Mesenchymal stem cell (in vitro differentiated cells and primary cell): Measurements from ENCODE around the gene GPC3.

Experiments used
- DNase-seq: peaks from one replicate; pipeline ENCODE4 v3.0.0-alpha.2; 2013
- H2AFZ ChIP-seq: one replicate; pipeline ENCODE4 v1.6.1; 2013; ENCODE audit warnings: low read depth, mild to moderate bottlenecking, control low read depth, inconsistent platforms, low read length, moderate library complexity
- H2AK5ac ChIP-seq: 2 replicates; pipeline ENCODE4 v1.6.1; 2013; ENCODE audit warnings: low read length, moderate library complexity, mild to moderate bottlenecking, inconsistent platforms; ENCODE audit not compliant: severe bottlenecking
- H2BK120ac ChIP-seq: one replicate; pipeline ENCODE4 v1.6.1; 2013; ENCODE audit warnings: low read depth, mild to moderate bottlenecking, inconsistent platforms, low read length, moderate library complexity
- H2BK12ac ChIP-seq, 2 experiments: one replicate each; pipeline ENCODE4 v1.6.1; 2013; ENCODE audit warnings: inconsistent platforms in 2 of 2, low read length in 2 of 2, mild to moderate bottlenecking in 2 of 2, moderate library complexity in 2 of 2, control low read depth in 1 of 2
- H2BK15ac ChIP-seq: one replicate; pipeline ENCODE4 v1.6.1; 2013; ENCODE audit warnings: mild to moderate bottlenecking, low read depth, inconsistent platforms; ENCODE audit not compliant: poor library complexity, severe bottlenecking
- H2BK5ac ChIP-seq: 2 replicates; pipeline ENCODE4 v1.6.1; 2013; ENCODE audit warnings: low read depth, mild to moderate bottlenecking, low read length, control low read depth, inconsistent platforms; ENCODE audit not compliant: poor library complexity, severe bottlenecking
- H3K14ac ChIP-seq, 2 experiments: one replicate each; pipeline ENCODE4 v1.6.1; 2013; ENCODE audit warnings: inconsistent platforms in 2 of 2, low read length in 2 of 2, control low read depth in 1 of 2, mild to moderate bottlenecking in 1 of 2, moderate library complexity in 1 of 2
- H3K18ac ChIP-seq, 2 experiments: one replicate each; pipeline ENCODE4 v1.6.1; 2013; ENCODE audit warnings: inconsistent platforms in 2 of 2, low read length in 2 of 2, control low read depth in 1 of 2, low read depth in 1 of 2, mild to moderate bottlenecking in 1 of 2
- H3K23ac ChIP-seq, 2 experiments: one replicate each; pipeline ENCODE4 v1.6.1; 2013; ENCODE audit warnings: inconsistent platforms in 2 of 2, low read length in 2 of 2, mild to moderate bottlenecking in 2 of 2, moderate library complexity in 2 of 2, control low read depth in 1 of 2
- H3K27ac ChIP-seq: 2 replicates; pipeline ENCODE4 v1.5.1; 2013; ENCODE audit warnings: mild to moderate bottlenecking, moderate library complexity, low read length, control low read depth, inconsistent platforms; ENCODE audit not compliant: poor library complexity, severe bottlenecking
- H3K27me3 ChIP-seq, 2 experiments: 2 replicates each; pipeline versions ENCODE4 v1.6.1 to v1.7.0; 2013; ENCODE audit warnings: low read length in 2 of 2, mild to moderate bottlenecking in 2 of 2, moderate library complexity in 2 of 2, control low read depth in 1 of 2, inconsistent platforms in 1 of 2; ENCODE audit not compliant: control insufficient read depth in 1 of 2, insufficient read depth in 1 of 2
- H3K36me3 ChIP-seq, 2 experiments: 2 replicates each; pipeline versions ENCODE4 v1.6.1 to v1.7.0; 2013; ENCODE audit warnings: low read length in 2 of 2, control low read depth in 1 of 2, inconsistent platforms in 1 of 2, low read depth in 1 of 2, mild to moderate bottlenecking in 1 of 2; ENCODE audit not compliant: insufficient read depth in 2 of 2, control insufficient read depth in 1 of 2
- H3K4ac ChIP-seq, 2 experiments: one replicate each; pipeline ENCODE4 v1.6.1; 2013; ENCODE audit warnings: inconsistent platforms in 2 of 2, low read length in 2 of 2, mild to moderate bottlenecking in 2 of 2, moderate library complexity in 2 of 2, control low read depth in 1 of 2, low read depth in 1 of 2
- H3K4me1 ChIP-seq: 2 replicates; pipeline ENCODE4 v1.6.1; 2013; ENCODE audit warnings: low read depth, low read length, control low read depth; ENCODE audit not compliant: control insufficient read depth, insufficient read depth
- H3K4me2 ChIP-seq: 2 replicates; pipeline ENCODE4 v1.6.1; 2013; ENCODE audit warnings: low read length, mild to moderate bottlenecking, inconsistent platforms; ENCODE audit not compliant: poor library complexity, severe bottlenecking
- H3K4me3 ChIP-seq, 2 experiments: 2 replicates each; pipeline versions ENCODE4 v1.5.1 to v1.7.0; 2013; ENCODE audit warnings: low read length in 2 of 2, mild to moderate bottlenecking in 2 of 2, control low read depth in 1 of 2, low read depth in 1 of 2; ENCODE audit not compliant: insufficient read depth in 1 of 2
- H3K79me1 ChIP-seq: replicated peaks from 2 replicates; pipeline ENCODE4 v1.6.1; 2013; ENCODE audit warnings: mild to moderate bottlenecking, control low read depth, low read length, inconsistent platforms; ENCODE audit not compliant: poor library complexity, severe bottlenecking
- H3K9ac ChIP-seq: 2 replicates; pipeline ENCODE4 v1.7.0; 2013; ENCODE audit warnings: mild to moderate bottlenecking, low read length, moderate library complexity
- H3K9me3 ChIP-seq: 2 replicates; pipeline ENCODE4 v1.7.0; 2013; ENCODE audit warnings: mild to moderate bottlenecking, low read length; ENCODE audit not compliant: control insufficient read depth
- H4K8ac ChIP-seq: one replicate; pipeline ENCODE4 v1.6.1; 2013; ENCODE audit warnings: inconsistent platforms, mild to moderate bottlenecking, low read length, moderate library complexity
- H4K91ac ChIP-seq: one replicate; pipeline ENCODE4 v1.6.1; 2013; ENCODE audit warnings: mild to moderate bottlenecking, low read length, inconsistent platforms
- WGBS: methylation state at CpG from one replicate; pipeline ENCODE4 v1.1.7; 2013; ENCODE audit warnings: mixed read lengths; 5-methylcytosine and 5-hydroxymethylcytosine counted together

Gene GPC3

GRCh38 chrX:134010690-134011089 lies 25.3 kb upstream of the GPC3 start:
- Histone ChIP-seq H2BK15ac (no peak overlapping the region), H4K91ac (no peak overlapping the region), H3K4me2 (no peak overlapping the region), H2AFZ (no peak overlapping the region), H2BK5ac (no peak overlapping the region), H3K27me3 (no peaks in the 10 kb centered on the region), H3K4me3 (no peak overlapping the region), H2BK120ac (no peak overlapping the region), H3K79me1 (no peaks in the 10 kb centered on the region), H2AK5ac (no peak overlapping the region), H3K18ac (no peak overlapping the region), H3K9me3 (no peaks in the 10 kb centered on the region), H3K4me1 (no peaks in the 10 kb centered on the region), H4K8ac (no peak overlapping the region), H3K4ac (no peak overlapping the region), H3K36me3 (no peaks in the 10 kb centered on the region), H3K23ac (no peak overlapping the region), H3K14ac (no peak overlapping the region), H3K27ac (no peak overlapping the region), H3K9ac (no peak overlapping the region), H2BK12ac (no peak overlapping the region)
- no CpG with 5 or more reads among the region's 1 CpG for WGBS
- no peak for DNase-seq

GRCh38 chrX:134007716-134008115 lies 22.3 kb upstream of the GPC3 start:
- H2AFZ ChIP-seq = no peak overlapping the region
- DNase-seq = no peak
- H3K4me2 ChIP-seq = no peak overlapping the region
- H4K91ac ChIP-seq = no peak overlapping the region
- no peak overlapping the region for H3K23ac ChIP-seq
- H3K36me3 ChIP-seq = no peaks in the 10 kb centered on the region
- H2BK12ac ChIP-seq = no peak overlapping the region
- no CpG with 5 or more reads among the region's 1 CpG for WGBS
- no peak overlapping the region for H2BK120ac ChIP-seq
- no peak overlapping the region for H3K18ac ChIP-seq
- H3K4ac ChIP-seq = no peak overlapping the region
- H3K79me1 ChIP-seq = no peaks in the 10 kb centered on the region
- no peak overlapping the region for H2AK5ac ChIP-seq
- H4K8ac ChIP-seq = no peak overlapping the region
- no peaks in the 10 kb centered on the region for H3K4me1 ChIP-seq
- H3K14ac ChIP-seq = no peak overlapping the region
- H3K27ac ChIP-seq = no peak overlapping the region
- no peak overlapping the region for H2BK15ac ChIP-seq
- H3K27me3 ChIP-seq = no peaks in the 10 kb centered on the region
- H3K9me3 ChIP-seq = no peaks in the 10 kb centered on the region
- no peak overlapping the region for H3K4me3 ChIP-seq
- no peak overlapping the region for H3K9ac ChIP-seq
- no peak overlapping the region for H2BK5ac ChIP-seq

GRCh38 chrX:134006484-134007161 lies 21.2 kb upstream of the GPC3 start:
- H3K9ac ChIP-seq = no peak overlapping the region
- H3K79me1 ChIP-seq = no peaks in the 10 kb centered on the region
- H3K4me3 ChIP-seq = no peak overlapping the region
- no peak for DNase-seq
- H3K27ac ChIP-seq = no peak overlapping the region
- H3K36me3 ChIP-seq = no peaks in the 10 kb centered on the region
- H3K27me3 ChIP-seq = no peaks in the 10 kb centered on the region
- H2BK120ac ChIP-seq = no peak overlapping the region
- H3K9me3 ChIP-seq = no peaks in the 10 kb centered on the region
- no peak overlapping the region for H4K8ac ChIP-seq
- H3K4me2 ChIP-seq = no peak overlapping the region
- no CpG with 5 or more reads among the region's 2 CpGs for WGBS
- H3K14ac ChIP-seq = no peak overlapping the region
- H3K23ac ChIP-seq = no peak overlapping the region
- no peak overlapping the region for H4K91ac ChIP-seq
- H2AK5ac ChIP-seq = no peak overlapping the region
- H2BK15ac ChIP-seq = no peak overlapping the region
- H2BK5ac ChIP-seq = no peak overlapping the region
- H2AFZ ChIP-seq = no peak overlapping the region
- H3K4me1 ChIP-seq = no peaks in the 10 kb centered on the region
- no peak overlapping the region for H3K18ac ChIP-seq
- H2BK12ac ChIP-seq = no peak overlapping the region
- H3K4ac ChIP-seq = no peak overlapping the region

- no peak overlapping the region for H2AK5ac ChIP-seq
- no peaks in the 10 kb centered on the region for H3K27me3 ChIP-seq
- no peaks in the 10 kb centered on the region for H3K4me1 ChIP-seq
- DNase-seq = peak; percentile 43
- H3K23ac ChIP-seq = no peak overlapping the region
- no peak overlapping the region for H2BK15ac ChIP-seq
- H3K4me3 ChIP-seq = no peak overlapping the region
- H2BK12ac ChIP-seq = no peak overlapping the region
- no peak overlapping the region for H4K91ac ChIP-seq
- H3K9ac ChIP-seq = peak overlapping the region; percentile 19
- no peak overlapping the region for H2BK5ac ChIP-seq
- no peaks in the 10 kb centered on the region for H3K79me1 ChIP-seq
- no peak overlapping the region for H2BK120ac ChIP-seq
- H3K4me2 ChIP-seq = no peak overlapping the region
- H3K18ac ChIP-seq = no peak overlapping the region
- H3K36me3 ChIP-seq = no peaks in the 10 kb centered on the region
- H3K27ac ChIP-seq = no peak overlapping the region
- H2AFZ ChIP-seq = no peak overlapping the region
- no peak overlapping the region for H4K8ac ChIP-seq
- WGBS = 100% methylated on average over 1 of the region's 2 CpGs
- no peak overlapping the region for H3K14ac ChIP-seq
- no peak overlapping the region for H3K4ac ChIP-seq
- no peaks in the 10 kb centered on the region for H3K9me3 ChIP-seq
Measured at GRCh38 chrX:134004084-134004483, 18.7 kb upstream of the GPC3 start.
